T-helper 22 cell (primary cell): Measurements from ENCODE around the gene EPHA5.

Experiments
- DNase-seq: peaks from one replicate; pipeline ENCODE4 v3.0.0-alpha.2; 2020; ENCODE audit warnings: low read depth

Gene EPHA5

DNA sequence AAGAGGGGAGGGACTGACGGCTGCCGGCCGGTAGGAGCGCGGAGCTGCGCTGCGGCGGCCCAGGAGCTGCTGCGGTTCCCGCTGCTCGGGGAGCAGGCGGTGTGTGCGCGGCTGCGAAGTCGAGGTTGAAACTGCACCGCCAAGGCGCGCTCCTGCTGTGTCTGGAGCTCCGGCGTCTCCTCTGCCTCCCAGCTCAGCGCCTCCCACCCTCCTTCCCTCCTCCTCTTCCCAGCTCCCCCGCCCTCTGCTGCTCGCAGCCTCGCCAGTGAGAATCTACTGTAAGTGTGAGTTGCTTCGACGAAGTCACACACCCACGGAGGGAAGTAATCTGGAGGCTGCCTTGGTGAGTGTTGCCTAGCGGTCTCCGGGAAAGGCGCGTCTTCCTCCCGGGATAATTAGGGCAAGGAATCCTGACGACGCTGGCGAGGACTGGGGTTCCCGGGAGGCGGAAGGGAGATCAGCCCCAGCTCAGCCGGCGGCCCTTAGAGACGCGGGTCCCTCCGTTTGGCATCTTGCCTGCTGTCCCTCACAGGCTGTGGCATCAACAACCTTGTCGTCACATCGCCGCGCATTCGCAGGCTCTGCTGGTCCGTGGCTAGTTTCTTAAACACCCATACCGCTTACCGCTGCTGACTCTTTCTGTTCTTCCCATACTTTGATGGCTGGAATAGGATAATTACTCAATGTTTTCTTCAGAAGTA, at the start of gene EPHA5:
Gene EPHA5, minus strand, starts transcription at position 159 of the 701 bp plus-strand sequence. CDS start 747 bp downstream, outside the sequence.
- no peak for DNase-seq

DNA sequence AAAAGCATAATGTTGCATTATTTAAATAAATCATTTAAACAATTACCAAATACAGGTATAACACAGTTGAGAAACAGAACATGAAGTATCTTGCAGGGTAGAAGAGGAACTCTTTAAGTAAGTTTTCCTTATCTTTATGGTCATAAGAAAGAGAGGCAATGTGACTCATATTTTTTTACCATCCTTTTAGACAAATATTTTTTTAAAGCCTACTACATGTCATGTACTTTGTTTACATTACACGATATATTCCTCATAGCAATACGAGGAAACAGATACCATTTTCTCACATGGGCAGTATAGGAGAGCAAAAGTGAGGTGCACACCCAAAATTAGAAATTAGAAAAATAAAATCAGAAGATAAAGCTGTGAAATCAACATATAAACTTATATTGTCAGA, 49.3 kb upstream of the EPHA5 start:
- no peak for DNase-seq

GRCh38 chr4:65698631-65699030, 28.3 kb upstream of the EPHA5 start:
- DNase-seq: no peak

- DNase-seq: no peak
These were observed 26.1 kb upstream of the EPHA5 start for GRCh38 chr4:65696436-65696835.

GRCh38 chr4:65671372-65671771, 1.1 kb upstream of the EPHA5 start:
- DNase-seq: no peak

GRCh38 chr4:65670020-65670330, 314 bp downstream of the EPHA5 start:
- no peak for DNase-seq

- DNase-seq: no peak
These were observed 924 bp downstream of the EPHA5 start for GRCh38 chr4:65669111-65670019.

GRCh38 chr4:65668201-65669089, 1.8 kb downstream of the EPHA5 start:
- DNase-seq: no peak

DNA sequence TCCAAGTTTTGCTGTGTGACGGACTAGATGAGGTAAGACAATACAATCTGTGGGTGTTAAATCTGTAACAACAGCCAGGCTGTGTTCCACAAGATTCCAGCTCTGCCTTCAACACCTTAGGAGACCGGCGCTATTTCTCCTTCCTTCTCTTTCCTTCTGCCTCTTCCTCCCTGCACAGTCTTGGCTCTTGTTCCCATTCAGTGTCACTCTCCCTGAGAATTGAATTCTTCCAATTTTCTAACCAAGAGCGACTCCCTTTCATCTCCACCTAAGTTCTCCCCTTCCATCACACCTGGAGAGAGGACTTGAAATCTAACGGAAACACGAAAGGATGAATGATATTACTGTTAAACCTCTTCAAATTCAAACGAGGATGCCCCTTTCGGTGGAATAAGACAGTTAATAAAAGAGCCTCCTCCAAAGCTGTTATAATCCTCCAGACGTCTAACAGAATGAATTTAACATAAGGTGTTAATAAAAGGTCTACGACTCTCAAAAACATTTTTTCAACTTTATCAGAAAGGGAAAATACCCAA, 2.7 kb downstream of the EPHA5 start:
- DNase-seq: no peak

DNA sequence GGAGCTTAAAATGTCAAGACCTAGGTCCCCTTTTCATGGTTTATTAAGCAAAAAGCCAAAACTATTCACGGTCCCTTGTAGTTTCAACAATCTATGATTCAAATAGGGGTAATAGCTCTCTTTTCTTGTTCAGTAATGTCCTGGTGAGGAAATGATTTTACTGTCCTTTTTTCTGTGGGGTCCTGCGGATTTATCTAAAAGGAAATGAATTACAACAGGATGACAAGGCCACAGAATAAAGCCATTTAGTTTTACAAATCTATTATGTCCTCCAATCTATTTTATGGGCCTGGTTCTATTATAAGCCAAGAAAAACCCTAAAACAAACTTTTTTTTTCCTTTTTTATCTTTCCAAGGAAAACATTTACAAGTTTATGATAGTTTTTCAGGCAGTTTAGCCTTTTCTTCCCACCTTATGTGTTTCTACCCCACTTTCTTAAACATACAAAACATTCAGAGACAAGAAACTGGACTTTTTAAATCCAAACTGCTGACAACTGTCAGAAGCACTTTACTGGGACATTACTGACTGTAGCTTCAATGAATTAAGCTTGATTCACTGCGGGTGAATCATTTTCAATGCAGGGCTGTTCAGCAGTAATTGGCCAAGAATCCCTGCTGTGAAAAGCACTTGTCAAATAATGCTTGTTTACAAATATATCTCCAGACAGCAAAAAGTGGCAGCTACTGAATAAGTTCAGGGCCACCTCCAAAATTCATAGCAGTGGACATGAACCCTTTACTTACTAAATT, 4.3 kb downstream of the EPHA5 start:
- DNase-seq: no peak

DNA sequence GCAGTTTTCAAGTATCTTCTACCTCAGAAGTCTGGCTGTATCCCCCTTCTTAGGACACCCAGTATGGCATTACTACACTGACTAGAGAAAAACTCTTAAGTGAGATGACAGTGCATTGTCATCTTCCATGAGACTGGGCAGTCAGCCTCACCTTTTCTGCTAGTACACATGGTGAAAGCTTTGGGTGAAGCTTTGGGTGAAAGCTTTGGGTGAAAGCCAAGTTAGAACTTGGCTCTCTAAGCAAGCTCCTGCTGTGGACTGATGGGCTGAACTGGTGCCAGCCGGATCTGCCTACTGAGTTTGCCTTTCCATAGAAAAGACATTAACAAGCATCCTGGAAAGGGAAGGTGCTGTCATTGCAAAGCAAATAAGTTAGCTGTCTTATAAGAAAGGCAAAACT, 8.8 kb downstream of the EPHA5 start:
- DNase-seq: no peak

DNA sequence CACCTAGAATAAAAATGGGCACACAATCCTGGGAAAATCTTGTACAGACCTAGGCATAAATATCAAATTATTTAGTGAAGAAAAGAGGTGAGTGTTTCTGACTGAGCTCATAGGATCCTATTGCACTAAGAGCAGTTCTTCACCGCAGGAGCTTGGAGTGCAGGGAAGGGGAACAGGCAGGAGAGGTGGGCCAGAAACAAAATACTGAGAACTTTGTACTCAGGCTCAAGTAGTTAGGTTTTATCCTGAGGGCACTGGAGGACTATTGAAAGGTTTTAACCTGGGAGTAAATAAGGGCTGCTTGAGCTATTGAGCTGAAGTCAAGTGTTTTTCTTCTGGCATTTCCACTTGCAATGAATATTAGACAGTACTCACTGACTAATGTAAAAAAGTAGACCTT, 12.2 kb downstream of the EPHA5 start:
- no peak for DNase-seq

- DNase-seq: no peak
These were observed 14.3 kb downstream of the EPHA5 start for GRCh38 chr4:65656008-65656407.

DNA sequence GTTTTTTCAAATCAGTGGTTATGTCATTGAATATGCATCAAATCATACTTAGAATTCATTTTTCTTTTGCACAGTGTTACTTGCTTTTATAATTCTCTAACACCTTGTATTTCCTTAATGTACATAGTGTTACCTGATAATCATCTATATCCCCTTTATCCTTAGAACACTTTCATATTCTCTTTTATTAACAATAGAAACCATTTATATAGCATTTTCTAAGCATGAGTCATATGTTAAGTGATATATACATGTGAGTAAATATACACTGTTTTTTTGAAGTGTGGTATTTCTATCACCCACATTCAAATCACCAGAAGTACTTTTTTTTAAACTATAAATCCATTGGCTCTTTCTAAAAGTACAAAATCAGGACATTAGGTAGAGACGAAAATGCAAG, 15.3 kb downstream of the EPHA5 start:
- no peak for DNase-seq

GRCh38 chr4:65653740-65654361, 16.4 kb downstream of the EPHA5 start:
- DNase-seq: no peak

- DNase-seq: no peak
These were observed 18.5 kb downstream of the EPHA5 start for GRCh38 chr4:65651751-65652150.

DNA sequence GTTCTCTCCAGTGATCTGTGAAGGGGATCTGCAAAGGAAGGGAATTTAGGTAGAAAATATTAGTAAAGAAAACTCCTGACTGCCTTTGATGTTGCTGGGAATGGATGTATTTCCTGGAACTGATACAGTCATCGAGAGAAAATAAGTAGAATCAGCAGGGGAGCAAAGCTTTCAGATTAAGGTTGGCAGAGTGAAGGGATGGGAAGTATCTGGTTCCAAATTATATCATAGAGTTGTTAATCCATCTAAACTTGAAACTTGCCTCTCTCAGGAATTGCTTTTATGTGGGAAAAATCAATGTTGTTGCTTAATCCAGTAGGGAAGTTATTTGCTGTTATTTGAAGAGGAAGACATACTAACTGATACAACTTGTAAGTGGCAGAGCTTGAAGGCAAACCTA, 19.3 kb downstream of the EPHA5 start:
- no peak for DNase-seq

GRCh38 chr4:65646136-65646535, 24.2 kb downstream of the EPHA5 start:
- no peak for DNase-seq

GRCh38 chr4:65645185-65645584, 25.1 kb downstream of the EPHA5 start:
- DNase-seq: no peak

- DNase-seq: no peak
These were observed 35.1 kb downstream of the EPHA5 start for GRCh38 chr4:65635051-65635821.
